ENCODE data around the gene IMMP2L.

Gene IMMP2L

GRCh38 chr7:111012799-111013675, 549.3 kb downstream of the IMMP2L start:
- no peak for DNase-seq

- no peak for DNase-seq
Measured at GRCh38 chr7:111012149-111012548, 550.1 kb downstream of the IMMP2L start.

- DNase-seq, result no peak
Measured at GRCh38 chr7:111011520-111011919, 550.8 kb downstream of the IMMP2L start.

GRCh38 chr7:111010798-111011197, 551.5 kb downstream of the IMMP2L start:
- DNase-seq, result no peak

- no peak for DNase-seq
Measured at GRCh38 chr7:111009526-111010040, 552.7 kb downstream of the IMMP2L start.

GRCh38 chr7:111006691-111007090, 555.6 kb downstream of the IMMP2L start:
- DNase-seq, result no peak

GRCh38 chr7:111006040-111006439, 556.3 kb downstream of the IMMP2L start:
- no peak for DNase-seq

GRCh38 chr7:111005445-111005844, 556.8 kb downstream of the IMMP2L start:
- DNase-seq, result no peak

- DNase-seq, result no peak
Measured at GRCh38 chr7:111004310-111004901, 557.9 kb downstream of the IMMP2L start.

- no peak for DNase-seq
Measured at GRCh38 chr7:111003883-111004282, 558.4 kb downstream of the IMMP2L start.

- DNase-seq, result no peak
Measured at GRCh38 chr7:110994028-110994967, 568.0 kb downstream of the IMMP2L start.

GRCh38 chr7:110988890-110989501, 573.3 kb downstream of the IMMP2L start:
- no peak for DNase-seq

GRCh38 chr7:110988348-110988747, 573.9 kb downstream of the IMMP2L start:
- no peak for DNase-seq

- no peak for DNase-seq
Measured at GRCh38 chr7:110987127-110987693, 575.1 kb downstream of the IMMP2L start.

- no peak for DNase-seq
Measured at GRCh38 chr7:110983822-110984456, 578.4 kb downstream of the IMMP2L start.

- DNase-seq, result no peak
Measured at GRCh38 chr7:110977127-110977737, 585.1 kb downstream of the IMMP2L start.

GRCh38 chr7:110975486-110975885, 586.8 kb downstream of the IMMP2L start:
- DNase-seq, result no peak

- no peak for DNase-seq
Measured at GRCh38 chr7:110974441-110974840, 587.9 kb downstream of the IMMP2L start.

- no peak for DNase-seq
Measured at GRCh38 chr7:110973196-110973990, 588.9 kb downstream of the IMMP2L start.

- no peak for DNase-seq
Measured at GRCh38 chr7:110964775-110965174, 597.5 kb downstream of the IMMP2L start.

Data from activated CD8-positive, alpha-beta memory T cell treated with anti-CD3 and anti-CD28 coated beads, Interleukin-2, amount 50 U/mL, for 4 hours (primary cell).